Inflammatory macrophage (primary cell): Measurements from ENCODE around the gene ATP2B1.
"Not testable (repeated sequence)": the region's sequence is repeated elsewhere in the genome, so short reads cannot be mapped to it uniquely, and the experiment has no call there.

Experiments used
- DNase-seq, 2 donors: peaks; one replicate each; pipeline ENCODE4 v3.0.0-alpha.2; 2020 to 2022
- total RNA-seq, 18 experiments: gene quantifications; one replicate each; lab custom pipeline; 2026; ENCODE audit warnings: mixed read lengths in 6 of 18, inconsistent platforms in 2 of 18; lab: John Stamatoyannopoulos, UW

Gene ATP2B1
- total RNA-seq, result 93.5 to 1,621 (median 172) reads per million in 18 experiments

- DNase-seq, result peak; percentile 85 to 88
These were observed at the start of gene ATP2B1 for GRCh38 chr12:89708565-89709156. Gene ATP2B1, minus strand, starts transcription at chr12:89708838. Its CDS starts 52,952 bp downstream, at chr12:89655886.

GRCh38 chr12:89757987-89758386, 49.3 kb upstream of the ATP2B1 start:
- DNase-seq, result not testable (repeated sequence)

- peak; percentile 93 to 100 for DNase-seq
These were observed 48.2 kb upstream of the ATP2B1 start for GRCh38 chr12:89756585-89757398.

- DNase-seq, result peak; percentile 66 to 83
These were observed 47.6 kb upstream of the ATP2B1 start for GRCh38 chr12:89756194-89756584.

GRCh38 chr12:89753997-89754396, 45.4 kb upstream of the ATP2B1 start:
- DNase-seq, result no peak

DNA sequence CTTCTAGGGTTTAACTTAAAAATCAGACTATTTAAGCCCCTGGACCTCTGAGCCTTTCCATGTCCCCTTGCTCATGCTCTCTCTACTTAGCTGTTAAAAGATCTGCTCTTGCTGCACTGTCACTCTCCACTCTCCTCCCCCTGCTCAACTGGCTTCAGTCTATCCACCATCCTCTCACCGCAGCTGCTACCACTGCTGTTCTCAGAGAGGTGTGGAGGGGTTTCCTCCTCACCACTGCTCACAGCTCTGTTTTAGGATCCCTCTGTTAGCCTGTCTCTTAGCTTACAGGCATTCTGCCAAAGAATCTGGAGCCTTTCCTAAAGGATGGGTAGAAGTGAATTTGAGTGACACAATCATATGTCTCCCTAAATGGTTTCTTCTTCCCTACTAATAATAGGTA, 43.7 kb upstream of the ATP2B1 start:
- DNase-seq, result no peak

DNA sequence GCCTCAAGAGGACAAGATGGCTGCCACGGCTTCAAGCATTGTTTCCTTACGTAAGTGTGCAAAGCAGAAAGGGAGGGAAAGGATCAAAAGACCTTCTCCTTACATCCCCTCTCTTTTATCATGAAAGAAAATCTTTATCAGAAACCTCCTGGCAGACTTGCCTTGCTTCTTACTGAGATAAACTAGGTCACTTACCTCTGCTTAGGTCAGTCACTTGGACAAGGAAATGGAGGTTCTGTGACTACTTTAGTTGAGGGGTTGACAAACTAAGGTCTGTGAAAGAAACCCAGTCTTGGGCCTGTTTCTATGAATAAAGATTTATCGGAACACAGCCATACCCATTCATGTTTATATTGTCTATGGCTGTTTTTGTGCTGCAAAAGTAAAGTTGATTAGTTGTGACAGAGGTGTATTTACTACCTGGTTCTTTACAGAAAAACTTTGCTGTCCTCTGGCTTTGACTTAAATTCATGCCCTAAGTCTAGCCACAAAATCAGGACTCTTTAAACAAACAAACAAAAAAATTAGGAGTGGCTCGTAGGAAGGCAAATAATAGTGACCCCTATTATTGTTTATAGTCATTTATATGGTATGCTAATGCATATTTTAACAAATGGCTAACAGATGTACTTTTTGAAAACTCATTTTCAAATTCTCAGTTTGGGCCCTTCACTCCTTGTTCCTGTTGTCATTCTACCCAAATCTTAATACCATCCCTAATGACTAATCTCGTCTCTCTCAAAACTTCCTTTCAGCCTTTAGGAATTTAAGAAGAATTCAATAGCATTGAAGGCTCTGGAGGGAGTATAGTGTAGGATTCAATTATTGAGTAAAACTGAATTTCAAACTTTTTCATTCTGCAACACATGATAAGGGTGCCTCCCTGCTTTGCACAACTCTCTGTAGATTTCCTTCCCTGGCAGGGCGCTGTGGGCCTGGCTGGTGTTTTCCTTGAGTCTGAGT, 42.0 kb upstream of the ATP2B1 start:
- peak in 1 of 2 donors; percentile 33 for DNase-seq

- DNase-seq, result no peak
These were observed 40.2 kb upstream of the ATP2B1 start for GRCh38 chr12:89748791-89749190.

GRCh38 chr12:89745286-89745685, 36.6 kb upstream of the ATP2B1 start:
- no peak for DNase-seq

GRCh38 chr12:89742337-89743022, 33.8 kb upstream of the ATP2B1 start:
- peak in 1 of 2 donors; percentile 22 for DNase-seq

DNA sequence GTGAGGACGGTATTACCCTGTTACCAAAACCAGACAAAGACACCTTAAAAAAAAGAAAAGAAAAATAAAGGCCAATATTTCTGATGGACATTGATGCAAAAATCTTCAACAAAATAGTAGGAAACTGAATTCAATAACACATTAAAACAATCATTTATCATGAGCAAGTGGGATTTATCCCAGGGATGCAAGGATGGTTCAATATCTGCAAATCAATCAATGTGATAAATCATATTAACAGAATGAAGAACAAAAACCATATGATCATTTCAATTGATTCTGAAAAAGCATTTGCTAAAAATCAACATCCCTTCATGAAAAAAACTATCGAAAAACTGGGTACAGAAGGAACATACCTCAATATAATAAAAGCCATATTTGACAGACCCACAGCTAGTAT, 32.3 kb upstream of the ATP2B1 start:
- DNase-seq, result no peak

DNA sequence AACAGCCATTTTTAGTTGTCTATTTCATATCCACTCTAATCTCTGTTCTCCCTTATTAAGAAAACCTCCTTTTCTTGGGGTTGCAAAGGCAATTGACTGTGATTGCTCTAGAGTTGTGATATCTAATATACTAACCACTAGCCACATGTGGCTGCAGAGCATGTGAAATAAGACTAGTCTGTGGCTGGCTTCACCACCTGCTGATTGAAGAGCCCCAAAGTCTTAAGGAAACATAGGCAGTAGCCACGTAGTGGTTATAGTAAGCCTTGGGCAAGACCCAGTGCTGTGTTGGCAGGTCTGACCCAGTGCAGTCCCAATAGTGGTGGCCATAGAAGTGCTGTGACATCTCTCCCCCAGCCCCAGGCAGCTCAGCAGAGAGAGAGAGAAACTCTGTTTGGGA, 28.4 kb upstream of the ATP2B1 start:
- no peak for DNase-seq

DNA sequence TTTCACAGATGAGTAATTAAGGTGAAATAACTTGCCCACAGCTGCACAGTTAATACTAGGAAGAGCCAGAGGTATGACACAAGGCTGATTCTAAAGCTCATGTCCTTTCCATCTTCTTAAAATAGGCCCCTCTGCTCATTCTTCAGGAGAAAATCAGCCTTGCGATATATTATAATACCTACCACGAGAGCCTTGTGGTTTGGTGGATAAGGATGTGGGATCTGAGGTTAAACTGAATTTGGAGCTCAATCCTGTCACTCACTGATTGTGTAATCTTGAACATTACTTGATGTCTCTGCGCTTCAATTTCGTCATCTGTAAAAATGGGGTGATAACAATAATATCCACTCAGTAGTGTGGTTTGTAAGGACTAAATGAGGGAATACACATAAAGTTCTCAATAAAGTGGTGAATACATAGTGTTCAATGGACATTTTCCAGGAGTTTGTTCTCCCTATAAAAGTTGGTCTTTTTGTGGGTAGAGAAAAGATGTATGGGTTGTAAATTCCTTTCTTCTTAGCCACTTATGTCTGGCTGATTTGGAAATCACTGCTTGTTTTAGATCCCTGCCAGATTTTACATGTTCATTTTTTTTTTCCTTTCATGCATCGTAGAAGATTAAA, 25.1 kb upstream of the ATP2B1 start:
- peak; percentile 47 to 80 for DNase-seq

- no peak for DNase-seq
These were observed 23.9 kb upstream of the ATP2B1 start for GRCh38 chr12:89732522-89732921.

DNA sequence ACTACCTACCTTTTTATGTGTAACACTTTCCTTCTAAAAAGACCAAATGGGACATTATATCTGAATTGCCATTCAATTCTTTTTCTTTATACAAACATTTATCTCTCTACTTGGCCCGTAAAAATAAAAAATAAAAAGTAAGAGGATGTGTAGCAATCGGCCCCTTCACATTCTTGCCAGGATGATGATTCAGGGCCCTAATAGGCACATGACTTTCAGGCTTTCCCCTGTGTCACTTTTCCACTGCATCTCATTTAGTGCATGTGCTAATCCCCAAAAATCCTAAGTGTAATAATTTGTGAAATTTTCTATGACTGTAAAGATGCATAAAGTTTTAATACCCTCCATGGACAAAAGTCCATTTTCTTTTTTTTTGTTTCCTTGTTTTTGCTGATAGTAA, 23.0 kb upstream of the ATP2B1 start:
- DNase-seq, result peak; percentile 57 to 69

DNA sequence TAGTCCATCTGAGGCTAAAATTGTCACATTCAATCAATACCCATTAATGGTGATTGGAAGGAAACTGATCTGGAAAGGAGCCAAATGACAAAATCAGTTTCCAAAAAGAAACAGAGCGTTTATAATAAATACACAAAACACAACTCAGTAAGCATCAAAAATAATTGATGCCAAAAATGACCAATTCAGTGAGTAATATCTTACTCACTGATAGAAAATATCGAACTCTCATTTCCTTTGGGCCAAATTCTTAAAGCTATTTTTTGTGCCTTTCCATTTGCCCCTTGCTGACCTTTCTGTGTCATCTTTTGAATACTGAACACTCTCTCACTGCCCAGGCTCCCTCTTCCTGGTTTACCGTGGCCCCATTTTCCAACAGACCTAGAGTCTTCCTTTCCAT, 22.5 kb upstream of the ATP2B1 start:
- DNase-seq, result no peak

DNA sequence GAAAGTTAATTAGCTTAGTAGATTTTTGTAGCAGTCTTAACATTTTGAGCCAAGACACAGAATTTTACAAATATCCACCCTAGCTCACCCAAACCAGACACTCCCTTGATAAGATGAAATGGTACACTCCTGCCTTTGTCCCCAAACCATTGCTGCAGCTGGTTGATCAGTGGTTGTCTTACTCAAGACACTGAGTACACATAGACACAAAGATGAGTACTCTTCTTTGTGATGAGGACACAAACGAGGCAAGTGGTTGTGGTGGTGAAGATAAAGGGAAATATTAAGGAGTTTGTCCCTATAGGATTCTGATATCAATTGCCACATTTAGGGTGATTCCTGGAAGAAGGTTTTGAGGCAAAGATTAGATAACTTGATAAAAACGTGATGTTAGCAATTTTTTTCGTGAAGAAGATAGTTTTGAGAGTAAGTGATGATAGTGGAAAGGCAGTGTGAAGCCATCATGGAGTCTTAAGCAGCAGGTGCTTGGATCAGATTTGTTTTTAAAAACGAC, 21.4 kb upstream of the ATP2B1 start:
- no peak for DNase-seq

DNA sequence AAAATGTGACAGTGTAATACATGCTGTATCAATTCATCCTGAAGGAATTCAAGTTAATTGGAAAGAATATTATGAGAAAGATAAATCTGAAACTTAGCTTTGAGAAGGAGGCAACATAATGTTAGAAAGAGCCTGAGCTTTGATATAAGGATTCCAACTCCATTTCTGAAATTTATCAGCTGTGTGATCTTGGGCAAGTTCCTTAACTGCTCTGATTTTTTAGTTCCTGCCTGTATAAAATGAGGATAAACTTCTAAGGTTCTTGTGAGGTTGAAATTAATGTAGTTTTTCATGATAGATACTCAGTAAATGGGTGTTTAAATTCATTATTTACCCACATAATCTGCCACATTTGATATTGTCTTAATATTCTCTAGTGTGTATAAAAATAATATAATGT, 14.6 kb upstream of the ATP2B1 start:
- no peak for DNase-seq

DNA sequence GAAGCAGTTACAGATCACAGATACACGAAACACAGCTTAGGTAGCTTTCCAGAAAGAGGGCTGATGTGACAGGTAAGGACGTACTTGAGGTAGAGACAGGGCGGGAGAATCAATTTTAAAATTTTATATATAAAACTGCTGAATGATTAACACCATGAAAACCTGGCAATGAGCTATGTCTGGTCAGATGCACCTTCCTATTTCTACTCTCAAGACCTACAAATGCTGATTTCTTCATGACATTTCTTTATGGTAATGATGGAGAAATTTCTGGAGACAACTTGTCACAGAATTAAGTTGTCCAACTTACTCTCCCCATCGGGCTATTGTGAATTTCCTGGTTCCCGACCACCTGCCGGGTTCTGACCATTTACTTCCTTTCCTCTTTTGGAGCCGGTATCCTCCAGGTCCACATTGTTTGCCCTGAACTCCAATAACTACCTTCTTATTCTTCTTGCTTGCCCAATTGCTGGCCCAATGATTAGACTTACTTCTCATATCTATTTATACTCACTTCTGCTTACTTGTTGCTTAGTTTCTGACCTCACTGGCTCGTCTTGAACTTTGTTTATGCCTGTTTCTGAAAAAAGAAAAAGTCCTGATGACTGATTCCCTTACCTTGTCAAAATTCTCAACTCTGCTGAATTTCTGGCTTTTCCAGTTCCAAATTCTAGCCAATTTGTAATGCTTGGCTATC, 12.8 kb upstream of the ATP2B1 start:
- peak; percentile 63 to 77 for DNase-seq

- no peak for DNase-seq
These were observed 9.3 kb upstream of the ATP2B1 start for GRCh38 chr12:89717759-89718523.
